Iris pigment epithelial cell (primary cell): ENCODE measurements around the gene DGKH.
"Not testable (repeated sequence)": the region's sequence is repeated elsewhere in the genome, so short reads cannot be mapped to it uniquely, and the experiment has no call there.

Source experiments
- DNase-seq: peaks from one replicate; pipeline ENCODE4 v3.0.0-alpha.2; 2011; ENCODE audit warnings: low read depth

DGKH gene

DNA sequence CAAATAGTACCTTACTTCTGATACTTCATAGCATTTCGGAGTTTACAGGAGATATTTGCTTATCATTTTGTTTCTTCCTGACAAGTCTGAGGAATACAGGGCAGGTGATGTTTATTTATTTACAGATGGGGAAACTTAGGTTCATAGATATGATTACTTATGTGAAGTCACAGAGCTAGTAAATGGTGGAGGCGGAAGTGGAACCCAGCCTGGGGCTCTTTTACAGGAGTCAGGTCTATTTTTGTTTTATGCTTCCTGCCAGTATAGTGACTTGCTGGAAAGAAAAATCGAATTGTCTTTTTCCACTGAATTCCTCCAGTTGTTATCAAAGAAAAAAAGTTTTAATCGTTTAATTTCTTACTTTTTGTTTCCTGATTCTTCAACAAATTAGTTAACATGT lies 66.5 kb downstream of the DGKH start:
- DNase-seq, result no peak

DNA sequence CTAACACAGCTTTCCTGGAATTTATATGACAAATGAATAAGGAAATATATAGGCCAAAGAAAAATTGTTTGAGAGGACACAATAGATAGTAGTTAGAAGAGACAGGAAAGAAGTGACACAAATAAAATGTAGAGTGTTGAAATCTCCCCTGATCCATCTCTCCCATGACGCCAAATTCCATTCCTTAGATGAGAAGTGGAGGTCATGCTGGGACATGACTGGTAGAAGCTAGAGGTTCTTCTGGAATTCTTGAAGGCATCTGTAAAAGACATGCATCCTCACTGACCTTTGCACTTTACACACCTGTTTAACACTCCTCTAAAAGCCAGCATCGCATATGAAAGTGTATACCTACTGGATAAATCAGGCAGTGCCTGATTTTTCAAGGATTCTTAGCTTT lies 67.8 kb downstream of the DGKH start:
- DNase-seq, result no peak

DNA sequence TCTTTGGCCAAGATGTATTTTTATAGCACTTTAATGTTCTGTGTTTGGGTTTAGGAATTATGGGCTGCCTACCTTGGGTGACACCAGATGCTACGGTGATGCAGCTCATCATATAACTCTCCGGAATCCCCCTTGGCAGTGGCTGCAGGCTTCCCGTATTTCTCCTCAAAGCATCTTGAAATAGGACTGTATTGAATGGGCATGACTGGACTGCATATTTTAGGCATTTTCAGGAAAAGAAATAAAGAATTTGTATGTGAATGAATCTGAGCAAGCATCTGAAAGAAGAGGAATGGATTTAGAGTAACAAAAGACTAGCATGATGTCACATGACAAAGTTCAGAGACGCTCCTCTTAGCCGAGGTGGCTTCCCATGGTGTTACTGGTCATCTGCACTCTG lies 70.6 kb downstream of the DGKH start:
- no peak for DNase-seq

DNA sequence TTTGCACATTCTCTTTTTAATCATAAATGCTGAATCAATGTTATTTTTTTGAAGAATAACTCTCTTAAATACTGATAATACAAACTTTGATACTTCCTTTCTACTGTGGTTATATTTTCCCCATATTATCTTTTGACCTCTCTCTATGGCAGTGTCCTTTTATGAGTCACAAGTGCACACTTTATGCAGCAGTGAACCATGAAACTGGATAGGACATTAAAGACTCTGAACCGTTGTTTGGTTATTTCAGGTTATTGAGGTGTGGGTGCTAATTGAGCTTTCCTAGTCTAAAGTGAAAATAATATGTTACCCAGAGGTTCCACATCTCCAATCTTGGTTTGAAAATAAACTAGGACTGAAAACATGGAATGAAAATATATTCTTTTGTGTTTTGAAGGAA lies 71.4 kb downstream of the DGKH start:
- no peak for DNase-seq

DNA sequence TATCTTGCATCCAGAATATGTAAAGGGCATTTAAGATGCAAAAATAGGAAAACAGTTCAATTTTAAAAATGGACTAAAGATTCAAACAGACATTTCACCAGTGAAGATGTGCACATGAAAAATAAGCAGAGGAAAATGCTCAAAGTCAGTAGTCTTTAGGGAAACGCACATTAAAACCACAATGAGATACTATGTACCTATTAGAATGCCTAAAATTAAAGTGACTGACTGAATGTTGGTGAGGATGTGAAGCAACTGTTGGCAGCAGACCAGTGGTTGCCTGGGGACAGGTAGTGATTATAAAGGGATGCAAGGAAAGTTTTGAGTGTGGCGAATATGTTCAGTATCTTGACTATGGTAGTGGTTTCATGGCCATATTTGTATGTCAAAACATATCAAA lies 75.2 kb downstream of the DGKH start:
- no peak for DNase-seq

DNA sequence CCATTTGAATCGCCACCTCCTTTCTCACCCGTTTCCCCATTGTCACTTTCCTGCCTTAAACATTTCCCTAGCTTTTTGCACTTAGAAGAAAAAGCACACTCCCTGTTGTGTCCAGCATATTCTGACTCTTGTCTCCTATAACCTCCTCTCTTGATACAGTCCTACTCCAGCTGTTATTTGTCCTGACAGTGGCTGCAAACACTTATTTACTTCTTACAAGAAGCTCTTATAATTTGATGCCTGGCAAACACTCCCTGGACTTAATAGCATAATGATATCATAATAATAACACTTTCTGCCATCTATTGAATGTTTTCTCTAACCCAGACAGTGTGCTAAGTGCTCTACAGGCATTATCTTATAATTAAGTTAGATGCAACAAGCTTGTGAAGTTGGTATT lies 76.6 kb downstream of the DGKH start:
- DNase-seq, result no peak

DNA sequence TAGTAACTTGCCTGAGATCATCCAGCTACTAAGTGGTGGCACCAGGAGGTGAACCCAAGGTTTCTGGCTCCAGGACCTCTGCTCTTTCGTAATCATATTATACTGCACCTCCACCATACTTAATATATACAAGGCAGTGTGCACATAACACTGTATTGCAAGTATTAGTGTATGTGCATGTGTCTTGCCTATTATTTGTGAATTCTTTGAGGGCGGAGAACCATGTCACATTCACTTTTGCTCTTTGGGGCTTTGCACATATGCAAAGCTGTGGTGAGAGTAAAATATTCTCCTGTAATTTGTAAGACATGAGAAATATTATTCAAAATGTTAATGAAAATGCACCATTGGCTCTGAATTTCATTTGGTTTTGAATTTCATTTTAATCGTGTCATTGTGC lies 78.6 kb downstream of the DGKH start:
- DNase-seq, result no peak

DNA sequence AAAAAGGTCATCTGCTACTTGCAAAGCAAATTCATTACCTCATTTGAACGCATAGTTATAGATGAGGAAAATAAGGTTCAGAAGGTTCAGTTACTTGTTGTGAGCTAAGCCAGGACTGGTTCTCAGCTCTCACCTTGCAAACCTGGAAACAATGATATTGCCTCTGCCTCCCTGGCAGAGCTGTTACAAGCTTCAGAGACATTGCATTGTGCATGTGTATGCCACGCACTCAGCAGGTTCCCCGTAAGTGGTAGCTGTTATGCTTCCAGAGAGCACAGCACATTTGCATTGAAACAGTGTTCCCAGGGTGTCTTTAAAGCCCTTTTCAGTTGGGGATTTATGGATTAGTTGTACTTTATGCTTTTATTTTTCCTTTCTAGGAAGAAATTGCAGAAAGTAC lies 80.6 kb downstream of the DGKH start:
- DNase-seq, result no peak

DNA sequence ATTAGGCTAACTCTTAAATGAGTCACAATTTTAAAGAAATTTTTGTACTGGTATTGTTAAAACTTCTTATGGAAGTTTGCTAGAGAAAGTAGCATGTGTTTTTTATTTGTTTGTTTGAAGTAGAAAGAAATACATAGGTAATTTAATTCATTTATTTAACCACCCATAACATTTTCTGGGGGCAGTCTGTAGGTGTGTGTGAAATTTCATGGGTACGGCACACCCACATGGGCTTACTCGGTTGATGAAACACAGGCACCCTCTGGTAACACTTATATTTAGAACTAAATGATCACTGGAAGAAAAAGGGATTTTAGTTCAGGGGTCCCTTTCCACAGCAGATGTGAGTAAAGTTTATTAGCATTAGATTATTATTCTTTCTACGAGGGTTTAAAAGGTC lies 88.1 kb downstream of the DGKH start:
- no peak for DNase-seq

DNA sequence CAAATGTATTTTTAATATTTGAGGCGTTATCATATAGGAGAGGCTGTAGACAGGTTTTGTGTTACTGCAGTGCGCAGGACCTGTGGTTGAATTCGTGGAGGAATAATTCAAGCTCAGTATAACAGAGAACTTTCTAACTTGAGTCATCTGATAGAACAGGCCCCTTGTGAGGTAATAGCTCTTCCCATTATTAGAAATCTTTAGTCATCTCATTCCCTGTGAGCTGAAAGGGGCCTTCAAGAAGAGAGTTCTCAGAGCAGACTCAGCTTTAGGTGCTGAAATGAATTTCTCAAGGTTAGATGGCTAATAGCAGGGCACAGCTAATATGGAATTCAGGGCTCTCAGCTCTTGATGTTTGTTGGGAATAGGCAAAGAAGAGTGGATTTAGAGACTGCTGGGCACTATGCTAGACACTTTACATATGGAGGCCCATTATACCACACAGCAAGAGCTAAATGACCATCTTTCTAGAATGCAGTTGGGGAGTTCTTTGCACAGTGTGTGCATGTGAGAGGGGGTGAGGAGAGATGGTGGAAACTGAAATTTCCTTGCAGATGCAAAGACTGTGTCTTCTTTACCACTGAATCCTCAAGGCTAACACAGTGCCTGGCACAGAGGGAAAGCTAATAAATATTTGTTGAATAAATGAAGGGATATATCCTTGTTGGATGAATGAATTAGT lies 89.5 kb downstream of the DGKH start:
- peak; percentile 72 for DNase-seq

DNA sequence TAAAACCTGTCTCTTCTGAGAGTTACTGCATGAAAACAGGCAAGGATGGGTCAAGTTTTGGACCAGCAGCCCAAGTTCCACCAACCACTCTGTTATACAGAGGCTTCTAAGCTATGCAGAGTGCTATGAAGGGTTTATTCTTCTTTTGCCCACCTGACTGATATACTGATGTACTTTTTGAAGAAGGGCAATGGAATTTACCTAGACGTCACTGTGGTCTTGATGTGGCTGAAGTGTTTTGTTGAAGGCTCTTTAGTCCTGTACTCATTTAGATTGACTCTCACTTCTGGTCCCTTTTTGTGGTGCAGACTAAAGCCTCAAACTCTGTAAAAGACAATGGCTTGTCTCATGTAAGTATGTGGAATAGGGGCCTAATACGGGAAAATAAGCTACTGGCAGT lies 92.0 kb downstream of the DGKH start:
- no peak for DNase-seq

DNA sequence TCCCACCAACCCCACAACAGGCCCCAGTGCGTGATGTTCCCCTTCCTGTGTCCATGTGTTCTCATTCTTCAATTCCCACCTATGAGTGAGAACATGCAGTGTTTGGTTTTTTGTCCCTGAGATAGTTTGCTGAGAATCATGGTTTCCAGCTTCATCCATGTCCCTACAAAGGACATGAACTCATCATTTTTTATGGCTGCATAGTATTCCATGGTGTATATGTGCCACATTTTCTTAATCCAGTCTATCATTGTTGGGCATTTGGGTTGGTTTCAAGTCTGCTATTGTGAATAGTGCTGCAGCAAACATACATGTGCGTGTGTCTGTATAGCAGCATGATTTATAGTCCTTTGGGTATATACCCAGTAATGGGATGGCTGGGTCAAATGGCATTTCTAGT lies 92.6 kb downstream of the DGKH start:
- not testable (repeated sequence) for DNase-seq

DNA sequence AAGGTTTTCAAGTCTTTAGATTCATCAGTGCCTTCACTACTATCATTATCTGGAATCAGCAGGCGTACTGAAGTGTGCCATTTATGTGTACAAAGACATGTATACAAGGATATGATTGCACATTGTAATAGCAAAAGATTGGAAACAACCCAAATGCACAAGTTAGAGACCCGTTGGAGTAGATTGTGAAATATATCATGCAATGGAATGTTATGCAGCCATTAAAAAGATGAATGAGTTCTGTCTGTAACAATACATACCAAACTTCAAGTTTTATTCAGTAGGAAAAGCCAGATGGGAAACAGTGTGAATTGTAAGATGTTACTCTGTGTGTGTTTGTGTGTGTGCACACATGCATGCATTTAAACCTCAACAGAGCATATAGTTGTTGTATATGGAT lies 97.9 kb downstream of the DGKH start:
- DNase-seq, result no peak

DNA sequence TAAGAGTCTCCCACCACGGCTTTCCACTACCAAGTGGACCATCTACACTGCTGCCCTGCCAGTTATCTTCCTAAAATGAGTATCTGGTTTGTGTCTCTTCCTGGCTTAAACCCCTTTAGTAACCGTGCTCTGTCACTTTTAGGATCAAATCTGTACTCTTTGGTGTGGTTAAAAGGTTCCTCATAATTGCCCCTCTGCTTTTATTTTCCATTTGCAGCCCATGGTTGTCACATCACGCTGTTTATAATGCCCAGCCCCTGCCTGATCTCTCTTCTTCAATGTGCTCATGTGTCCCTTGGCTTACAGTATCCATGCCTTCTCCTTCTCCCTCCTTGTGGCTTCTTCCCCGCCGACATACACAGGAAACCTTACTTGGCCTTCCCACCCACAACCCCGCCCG lies 100.1 kb downstream of the DGKH start:
- no peak for DNase-seq

DNA sequence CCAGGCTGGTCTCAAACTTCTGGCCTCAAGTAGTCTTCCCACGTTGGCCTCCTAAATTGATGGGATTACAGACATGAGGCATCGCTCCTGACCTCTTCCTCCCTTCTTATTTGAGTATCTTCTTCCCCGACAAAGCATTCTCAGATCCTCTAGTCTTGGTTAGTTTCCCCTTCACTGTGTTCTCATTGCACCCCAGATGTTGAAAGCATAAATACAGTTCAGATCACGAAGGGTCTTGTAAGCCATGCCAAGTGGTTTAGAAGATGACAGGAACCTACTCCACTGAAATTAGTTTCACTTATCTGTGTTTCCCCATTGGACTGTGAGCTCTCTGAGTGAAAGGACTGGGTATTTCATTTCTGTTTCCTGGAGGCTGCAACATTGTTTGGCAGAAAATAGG lies 100.7 kb downstream of the DGKH start:
- DNase-seq, result no peak

DNA sequence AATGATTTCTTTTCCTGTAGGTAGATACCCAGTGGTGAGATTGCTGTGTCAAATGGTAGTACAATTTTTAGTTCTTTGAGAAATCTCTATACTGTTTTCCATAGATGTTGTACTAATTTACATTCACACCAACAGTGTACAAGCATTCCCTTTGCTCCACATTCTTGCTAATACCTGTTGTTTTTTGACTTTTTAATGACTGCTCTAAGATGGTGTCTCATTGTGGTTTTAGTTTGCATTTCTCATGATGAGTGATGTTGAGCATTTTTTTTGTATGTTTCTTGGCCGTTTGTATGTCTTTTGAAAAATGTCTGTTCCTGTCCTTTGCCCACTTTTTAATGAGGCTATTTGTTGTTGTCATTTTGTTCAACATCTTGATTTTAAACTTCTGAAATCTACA lies 103.3 kb downstream of the DGKH start:
- no peak for DNase-seq

DNA sequence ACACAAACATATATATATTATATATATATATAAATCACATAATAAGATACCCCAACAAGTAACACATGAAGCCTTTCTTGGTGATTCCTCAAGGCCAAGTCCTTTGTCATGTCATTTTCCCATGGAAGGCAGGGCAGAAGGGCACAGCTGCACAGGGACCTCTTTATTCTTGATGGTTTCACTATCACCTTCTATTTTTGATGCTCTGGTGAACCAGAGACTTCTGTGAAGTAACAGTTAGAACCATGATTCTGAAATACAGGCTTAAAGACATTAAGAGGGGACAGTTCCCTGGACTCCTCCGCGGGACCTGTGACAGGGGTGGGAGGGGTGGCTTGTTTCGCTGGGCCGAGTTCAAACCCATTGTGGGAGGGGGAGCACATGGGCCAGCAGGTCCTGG lies 104.0 kb downstream of the DGKH start:
- no peak for DNase-seq

DNA sequence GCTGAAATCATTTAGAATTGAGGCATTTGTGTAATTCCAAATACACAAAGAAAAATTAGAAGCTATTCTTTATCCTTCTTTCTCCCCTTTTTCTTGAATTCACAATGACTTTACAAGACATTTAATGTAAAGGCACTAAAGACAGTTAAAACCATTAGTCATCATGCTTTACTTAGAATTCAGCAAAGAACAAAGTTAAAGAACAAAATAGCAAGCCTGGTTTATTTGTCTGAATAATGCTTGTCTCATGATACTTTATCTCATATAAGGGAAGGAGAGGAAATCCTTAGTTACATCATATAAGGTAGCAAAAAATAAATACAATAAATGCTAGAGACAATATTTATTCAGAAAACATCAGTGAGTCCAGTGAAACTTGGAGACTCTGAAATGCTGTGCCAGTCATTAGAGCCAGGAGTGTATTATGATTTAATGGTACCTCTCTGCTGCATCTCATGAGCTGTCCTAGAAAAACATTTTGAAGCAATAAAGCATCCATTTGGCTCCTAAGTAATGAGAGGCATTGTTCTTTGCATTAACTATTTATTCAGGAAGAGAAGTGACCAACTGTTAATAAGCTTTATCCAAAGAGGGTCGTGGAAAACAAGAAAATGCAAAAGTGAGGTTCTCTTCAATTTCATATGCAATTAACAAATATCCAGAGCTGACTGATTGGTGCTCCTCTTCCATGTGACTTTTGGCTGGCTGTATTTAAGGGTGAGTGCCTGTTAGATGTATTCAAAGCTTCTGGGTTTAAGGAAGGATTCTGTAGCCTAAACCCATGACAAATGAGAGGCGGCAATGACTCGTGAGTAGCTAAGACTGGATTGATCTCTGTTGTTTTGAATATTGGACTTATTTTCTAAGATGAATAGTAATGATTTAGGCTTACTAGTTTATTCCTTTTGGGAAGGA lies 105.0 kb downstream of the DGKH start:
- DNase-seq, result peak; percentile 24

DNA sequence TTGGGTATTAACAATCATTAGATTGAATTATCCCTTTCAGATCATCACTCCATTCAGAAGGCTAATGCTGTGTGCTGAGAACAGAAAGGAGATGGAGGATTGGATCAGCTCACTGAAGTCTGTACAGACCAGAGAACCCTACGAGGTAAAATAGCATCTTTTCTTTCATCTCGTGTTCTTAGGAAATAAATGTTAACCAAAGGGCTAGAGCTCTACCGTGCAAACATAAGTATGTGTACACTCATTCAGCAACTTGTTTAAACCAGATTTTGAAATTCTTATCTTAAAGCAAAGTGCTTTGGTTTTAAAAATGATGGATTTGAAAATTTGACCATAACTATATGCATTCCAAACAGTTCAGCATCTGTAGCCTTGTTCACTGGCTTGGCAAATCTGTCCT lies 106.8 kb downstream of the DGKH start:
- DNase-seq, result no peak

DNA sequence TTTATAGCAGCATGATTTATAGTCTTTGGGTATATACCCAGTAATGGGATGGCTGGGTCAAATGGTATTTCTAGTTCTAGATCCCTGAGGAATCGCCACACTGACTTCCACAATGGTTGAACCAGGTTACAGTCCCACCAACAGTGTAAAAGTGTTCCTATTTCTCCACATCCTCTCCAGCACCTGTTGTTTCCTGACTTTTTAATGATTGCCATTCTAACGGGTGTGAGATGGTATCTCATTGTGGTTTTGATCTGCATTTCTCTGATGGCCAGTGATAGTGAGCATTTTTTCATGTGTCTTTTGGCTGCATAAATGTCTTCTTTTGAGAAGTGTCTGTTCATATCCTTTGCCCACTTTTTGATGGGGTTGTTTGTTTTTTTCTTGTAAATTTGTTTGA lies 114.9 kb downstream of the DGKH start:
- not testable (repeated sequence) for DNase-seq

DNA sequence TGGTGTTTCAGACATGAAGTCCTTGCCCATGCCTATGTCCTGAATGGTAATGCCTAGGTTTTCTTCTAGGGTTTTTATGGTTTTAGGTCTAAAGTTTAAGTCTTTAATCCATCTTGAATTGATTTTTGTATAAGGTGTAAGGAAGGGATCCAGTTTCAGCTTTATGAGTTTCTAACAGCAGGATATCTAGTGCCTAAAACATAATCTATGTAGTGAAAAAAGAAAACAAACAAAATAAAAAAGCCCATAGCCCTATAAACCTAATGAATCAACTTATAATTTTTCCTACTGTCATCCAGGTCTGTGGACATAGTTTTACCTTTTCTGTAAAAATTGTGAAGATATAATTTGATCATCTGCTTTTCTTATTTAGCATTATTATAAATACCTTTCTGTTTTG lies 115.5 kb downstream of the DGKH start:
- not testable (repeated sequence) for DNase-seq

DNA sequence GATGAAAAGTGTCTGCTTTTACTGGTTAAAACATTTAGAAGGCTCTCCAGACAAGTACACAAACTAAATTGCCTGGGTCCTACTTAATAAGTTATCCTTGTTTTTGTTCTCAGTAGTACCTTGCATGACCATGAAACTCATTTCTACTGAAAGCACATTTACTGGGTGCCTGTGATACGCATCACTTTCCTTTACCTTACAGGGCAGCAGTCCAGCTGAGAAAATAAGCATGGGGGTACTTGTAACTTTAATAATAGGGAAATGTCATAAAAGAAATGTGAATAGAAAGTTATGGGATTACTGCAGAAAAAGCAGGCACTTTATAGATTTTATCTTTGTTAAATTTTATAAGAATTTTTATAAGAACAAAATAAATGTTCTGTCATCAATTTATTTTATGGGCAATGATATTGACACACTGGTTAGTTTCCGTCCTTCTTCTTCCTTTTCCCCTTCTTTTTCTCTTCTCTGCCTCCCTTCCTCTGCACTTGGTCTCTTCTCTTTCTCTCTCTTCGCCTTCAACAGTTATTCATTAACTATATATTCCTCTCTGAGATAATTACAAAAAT lies 116.2 kb downstream of the DGKH start:
- no peak for DNase-seq

DNA sequence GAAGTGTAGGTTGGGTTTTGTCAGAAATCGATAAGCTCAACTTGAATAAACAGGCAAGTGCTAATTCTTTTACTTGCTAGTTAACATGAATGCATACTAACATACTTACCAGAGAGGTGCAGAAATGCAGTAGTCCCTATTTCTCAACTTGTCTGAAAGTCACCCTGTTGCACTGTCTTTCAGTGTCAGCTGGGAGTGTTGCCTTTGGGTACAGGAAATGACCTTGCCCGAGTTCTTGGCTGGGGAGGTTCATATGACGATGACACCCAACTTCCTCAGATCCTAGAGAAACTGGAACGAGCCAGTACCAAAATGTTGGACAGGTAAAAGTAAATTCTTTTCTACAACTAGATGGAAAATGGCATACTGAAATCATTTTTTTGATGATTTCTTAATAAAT lies 120.0 kb downstream of the DGKH start:
- DNase-seq, result no peak
